CD4-positive, alpha-beta T cell (primary cell): ENCODE data around the gene HPX. TPM values are rescaled to one million over a fixed set of nuclear protein-coding genes. Genes with fewer than 3 reads are reported as not detected.

Experiments used
- ATAC-seq: fragments of 200-7000 bp; cut with Tn5 transposase; one replicate; pipeline ENCODE4 v1.10.0; 2022; ENCODE audit warnings: mild to moderate bottlenecking; ENCODE audit not compliant: poor library complexity
- CTCF ChIA-PET: fragments of 350-600 bp; sonication (Branson Sonifier 250); formaldehyde crosslinking; loops from one replicate; lab custom pipeline; 2021; ENCODE audit warnings: antibody characterized with exemption, inconsistent platforms; lab: Charles Lee
- POLR2A ChIA-PET: fragments of 350-600 bp; sonication (Branson Sonifier 250); formaldehyde crosslinking; loops from one replicate; lab custom pipeline; 2021; ENCODE audit warnings: antibody characterized with exemption, inconsistent platforms; lab: Charles Lee
- DNase-seq, 14 experiments: peaks; one replicate each; pipeline ENCODE4 v3.0.0-alpha.2; 2013 to 2020; ENCODE audit warnings: mixed read lengths in 2 of 14
- H3K27ac ChIP-seq, 2 donors: one replicate each; pipeline versions ENCODE4 v1.5.1 to v1.7.0; 2013; ENCODE audit warnings: low read length in 2 of 2, low read depth in 1 of 2, mild to moderate bottlenecking in 1 of 2
- H3K27me3 ChIP-seq, 2 experiments: 1 replicate in 1 of 2; 2 replicates in 1 of 2; pipeline versions ENCODE4 v1.6.1 to v1.7.0; 2013; ENCODE audit warnings: low read length in 2 of 2, control low read depth in 1 of 2, mild to moderate bottlenecking in 1 of 2, moderate library complexity in 1 of 2; ENCODE audit not compliant: insufficient read depth in 2 of 2, control insufficient read depth in 1 of 2
- H3K36me3 ChIP-seq: one replicate; pipeline ENCODE4 v1.6.1; 2013; ENCODE audit warnings: low read length, control low read depth; ENCODE audit not compliant: insufficient read depth
- H3K4me1 ChIP-seq: one replicate; pipeline ENCODE4 v1.6.1; 2013; ENCODE audit warnings: low read length, control low read depth; ENCODE audit not compliant: insufficient read depth
- H3K4me3 ChIP-seq: one replicate; pipeline ENCODE4 v1.5.1; 2013; ENCODE audit warnings: mild to moderate bottlenecking, low read length, moderate library complexity
- H3K9me3 ChIP-seq, 2 experiments: 1 replicate in 1 of 2; 2 replicates in 1 of 2; pipeline versions ENCODE4 v1.6.1 to v1.7.0; 2013; ENCODE audit warnings: low read length in 2 of 2, mild to moderate bottlenecking in 2 of 2, control low read depth in 1 of 2, moderate library complexity in 1 of 2; ENCODE audit not compliant: control insufficient read depth in 1 of 2, insufficient read depth in 1 of 2
- H3K27ac Mint-ChIP-seq: one replicate; pipeline ENCODE4 v1.8.0; 2020; ENCODE audit warnings: mixed read lengths
- H3K27me3 Mint-ChIP-seq: one replicate; pipeline ENCODE4 v1.8.0; 2021; ENCODE audit warnings: mixed read lengths
- H3K36me3 Mint-ChIP-seq: one replicate; pipeline ENCODE4 v1.8.0; 2021; ENCODE audit warnings: low read depth, mixed read lengths
- H3K4me1 Mint-ChIP-seq: one replicate; pipeline ENCODE4 v1.8.0; 2021; ENCODE audit warnings: low read depth, mixed read lengths
- H3K4me3 Mint-ChIP-seq: one replicate; pipeline ENCODE4 v1.8.0; 2020; ENCODE audit warnings: mild to moderate bottlenecking, mixed read lengths
- H3K9me3 Mint-ChIP-seq: one replicate; pipeline ENCODE4 v1.8.0; 2020; ENCODE audit warnings: mixed read lengths
- CTCF ChIP-seq: fragments of 200-600 bp; IDR thresholded peaks from one replicate; pipeline ENCODE4 v1.8.0; 2022; ENCODE audit warnings: antibody characterized with exemption, mild to moderate bottlenecking
- intact Hi-C, 2 experiments: fragments of 100-400 bp; cut with DNase I in 1 of 2; cut with micrococcal nuclease in 1 of 2; formaldehyde crosslinking; loops; one replicate each; pipeline versions ENCODE4 v1.15.1 to v1.9.0; 2023 to 2025; cut with DNase I, micrococcal nuclease
- total RNA-seq, 174 experiments: library from RNA in 2 of 174; stranded (reverse) in 2 of 174; gene quantifications; one replicate each; pipeline ENCODE4 v1.2.3 and lab custom pipeline; 2021 to 2026

The HPX gene
- total RNA-seq, 2 experiments from 2014 or later, result 0.52 to 0.87 TPM

- Mint-ChIP-seq H3K27ac (no peak overlapping the region), H3K4me3 (no peak overlapping the region), H3K4me1 (no peaks in the 10 kb centered on the region), H3K9me3 (no peaks in the 10 kb centered on the region), H3K36me3 (no peaks in the 10 kb centered on the region), H3K27me3 (no peaks in the 10 kb centered on the region)
- peaks cover 15% of the 10 kb centered on the region for H3K36me3 ChIP-seq
- no peak for DNase-seq
- H3K27me3 ChIP-seq, result no peaks in the 10 kb centered on the region
- no peak for TF ChIP-seq CTCF
- ChIA-PET CTCF (interaction anchor here (1.6 to 11.8 kb wide), 2 partner anchors 33 to 70 kb away, joined by 3 to 230 read pairs; partner anchors contain the start of genes ARFIP2 and TIMM10B), POLR2A (no interaction called here)
- no peak overlapping the region for H3K4me3 ChIP-seq
- intact Hi-C loops, result no loop called here
- H3K27ac ChIP-seq, result no peak overlapping the region
- H3K4me1 ChIP-seq, result peaks cover under 1% of the 10 kb centered on the region
- ATAC-seq, result no peak
- no peaks in the 10 kb centered on the region for H3K9me3 ChIP-seq
Observed at GRCh38 chr11:6448574-6448973, 7.8 kb upstream of the HPX start.

- ChIA-PET POLR2A (interaction anchor here (0.6 to 3.2 kb wide), 14 partner anchors 12 to 68 kb away, joined by 3 to 55 read pairs (median 4); partner anchors contain the start of genes APBB1, ARFIP2, SMPD1 and TIMM10B), CTCF (interaction anchor here (0.6 to 11.8 kb wide), 34 partner anchors 16 to 252 kb away, joined by 3 to 230 read pairs (median 5); partner anchors contain the start of genes APBB1, ARFIP2, MRPL17 and SMPD1)
- Mint-ChIP-seq H3K4me1 (no peaks in the 10 kb centered on the region), H3K36me3 (no peaks in the 10 kb centered on the region), H3K27me3 (no peaks in the 10 kb centered on the region), H3K9me3 (no peaks in the 10 kb centered on the region), H3K4me3 (no peak overlapping the region), H3K27ac (no peak overlapping the region)
- intact Hi-C loops, result loop anchor here (1.0 to 2.0 kb wide), 4 partner anchors 25 to 64 kb away; partner anchors contain the start of gene APBB1 (in 1 of the 2)
- Histone ChIP-seq H3K27ac (no peak overlapping the region), H3K36me3 (no peaks in the 10 kb centered on the region), H3K9me3 (no peaks in the 10 kb centered on the region), H3K4me3 (no peak overlapping the region), H3K27me3 (no peaks in the 10 kb centered on the region), H3K4me1 (peaks cover 21% of the 10 kb centered on the region)
- TF ChIP-seq CTCF, result peak; percentile 89
- ATAC-seq, result peak; percentile 91
- peak; percentile 37 to 82 (median 48) for DNase-seq
Observed at GRCh38 chr11:6443269-6444003, 2.6 kb upstream of the HPX start.

- intact Hi-C loops, result loop anchor here in 1 of 2 experiments (2.0 kb wide), 2 partner anchors 24 to 62 kb away; partner anchors contain the start of gene APBB1
- H3K27ac Mint-ChIP-seq, result no peak overlapping the region
- H3K27me3 Mint-ChIP-seq, result no peaks in the 10 kb centered on the region
- H3K4me3 Mint-ChIP-seq, result no peak overlapping the region
- Histone ChIP-seq H3K4me1 (peaks cover 31% of the 10 kb centered on the region), H3K27ac (no peak overlapping the region), H3K36me3 (no peaks in the 10 kb centered on the region), H3K4me3 (no peak overlapping the region), H3K9me3 (no peaks in the 10 kb centered on the region), H3K27me3 (no peaks in the 10 kb centered on the region)
- H3K9me3 Mint-ChIP-seq, result no peaks in the 10 kb centered on the region
- POLR2A ChIA-PET, result interaction anchor here (1.5 to 3.2 kb wide), 5 partner anchors 23 to 64 kb away, joined by 3 to 55 read pairs (median 7); partner anchors contain the start of gene APBB1
- CTCF ChIA-PET, result interaction anchor here (1.4 to 11.8 kb wide), 5 partner anchors 24 to 89 kb away, joined by 4 to 230 read pairs (median 19); partner anchors contain the start of gene APBB1
- no peak for DNase-seq
- ATAC-seq, result no peak
- H3K36me3 Mint-ChIP-seq, result no peaks in the 10 kb centered on the region
- TF ChIP-seq CTCF, result no peak
- H3K4me1 Mint-ChIP-seq, result no peaks in the 10 kb centered on the region
Observed at GRCh38 chr11:6442441-6442840, 1.7 kb upstream of the HPX start.
